Trophoblast cell (in vitro differentiated cells and primary cell): ENCODE results near the gene CRTC1.
"Not testable (repeated sequence)": the region's sequence is repeated elsewhere in the genome, so short reads cannot be mapped to it uniquely, and the experiment has no call there.

ENCODE experiments used
- DNase-seq, 2 donors: peaks; one replicate each; pipeline ENCODE4 v3.0.0-alpha.2; 2016
- H2AFZ ChIP-seq: 2 replicates; pipeline ENCODE4 v1.6.1; 2013; ENCODE audit warnings: low read length, moderate library complexity, mild to moderate bottlenecking; ENCODE audit not compliant: insufficient read depth, poor library complexity
- H2AK5ac ChIP-seq: 2 replicates; pipeline ENCODE4 v1.6.1; 2013; ENCODE audit warnings: mild to moderate bottlenecking, low read length
- H2BK120ac ChIP-seq: 2 replicates; pipeline ENCODE4 v1.6.1; 2013; ENCODE audit warnings: low read length, mild to moderate bottlenecking, moderate library complexity; ENCODE audit not compliant: insufficient read depth, poor library complexity
- H2BK12ac ChIP-seq: 2 replicates; pipeline ENCODE4 v1.6.1; 2013; ENCODE audit warnings: mild to moderate bottlenecking, low read length, moderate library complexity
- H2BK5ac ChIP-seq: 2 replicates; pipeline ENCODE4 v1.6.1; 2013; ENCODE audit warnings: low read length, low read depth, moderate library complexity, mild to moderate bottlenecking; ENCODE audit not compliant: poor library complexity
- H3K14ac ChIP-seq: 2 replicates; pipeline ENCODE4 v1.6.1; 2013; ENCODE audit warnings: mild to moderate bottlenecking, low read length
- H3K18ac ChIP-seq: 2 replicates; pipeline ENCODE4 v1.6.1; 2013; ENCODE audit warnings: mild to moderate bottlenecking, low read length
- H3K23ac ChIP-seq: 2 replicates; pipeline ENCODE4 v1.6.1; 2013; ENCODE audit warnings: low read length
- H3K27ac ChIP-seq: 2 replicates; pipeline ENCODE4 v1.5.1; 2013; ENCODE audit warnings: low read depth, mild to moderate bottlenecking, inconsistent platforms, low read length, moderate library complexity
- H3K27me3 ChIP-seq: 2 replicates; pipeline ENCODE4 v1.6.1; 2013; ENCODE audit warnings: inconsistent platforms, mild to moderate bottlenecking, low read length, moderate library complexity; ENCODE audit not compliant: insufficient read depth
- H3K36me3 ChIP-seq, 2 experiments: 1 replicate in 1 of 2; 2 replicates in 1 of 2; pipeline ENCODE4 v1.6.1; 2013; ENCODE audit warnings: low read length in 2 of 2, mild to moderate bottlenecking in 2 of 2, moderate library complexity in 1 of 2; ENCODE audit not compliant: insufficient read depth in 2 of 2, control insufficient read depth in 1 of 2
- H3K4ac ChIP-seq: 2 replicates; pipeline ENCODE4 v1.6.1; 2013; ENCODE audit warnings: low read depth, mild to moderate bottlenecking, low read length, moderate library complexity
- H3K4me1 ChIP-seq, 2 experiments: 1 replicate in 1 of 2; 2 replicates in 1 of 2; pipeline ENCODE4 v1.6.1; 2013; ENCODE audit warnings: low read length in 2 of 2, mild to moderate bottlenecking in 2 of 2, moderate library complexity in 1 of 2; ENCODE audit not compliant: insufficient read depth in 2 of 2, control insufficient read depth in 1 of 2
- H3K4me2 ChIP-seq: 2 replicates; pipeline ENCODE4 v1.6.1; 2013; ENCODE audit warnings: inconsistent platforms, mild to moderate bottlenecking, low read length, moderate library complexity
- H3K4me3 ChIP-seq: 2 replicates; pipeline ENCODE4 v1.5.1; 2013; ENCODE audit warnings: mild to moderate bottlenecking, low read depth, low read length, inconsistent platforms
- H3K79me1 ChIP-seq: one replicate; pipeline ENCODE4 v1.6.1; 2013; ENCODE audit warnings: low read length
- H3K79me2 ChIP-seq: 2 replicates; pipeline ENCODE4 v1.6.1; 2013; ENCODE audit warnings: low read length, mild to moderate bottlenecking; ENCODE audit not compliant: control insufficient read depth, insufficient read depth, poor library complexity
- H3K9ac ChIP-seq: 2 replicates; pipeline ENCODE4 v1.6.1; 2013; ENCODE audit warnings: mild to moderate bottlenecking, low read length
- H3K9me3 ChIP-seq: 2 replicates; pipeline ENCODE4 v1.6.1; 2013; ENCODE audit warnings: low read depth, mild to moderate bottlenecking, control low read depth, inconsistent platforms, low read length; ENCODE audit not compliant: insufficient read depth
- H4K12ac ChIP-seq: 2 replicates; pipeline ENCODE4 v1.6.1; 2013; ENCODE audit warnings: low read depth, mild to moderate bottlenecking, low read length, moderate library complexity
- H4K8ac ChIP-seq: 2 replicates; pipeline ENCODE4 v1.6.1; 2013; ENCODE audit warnings: low read depth, mild to moderate bottlenecking, low read length, moderate library complexity
- H4K91ac ChIP-seq: one replicate; pipeline ENCODE4 v1.6.1; 2013; ENCODE audit warnings: low read depth, mild to moderate bottlenecking, low read length, moderate library complexity
- WGBS: extraction: QIAGEN DNeasy Blood & Tissue Kit; methylation state at CpG from one replicate; pipeline ENCODE4 v1.1.7; 2013; ENCODE audit warnings: missing lambda C conversion rate; ENCODE audit not compliant: insufficient read length, insufficient coverage; ENCODE audit errors: extremely low coverage; 5-methylcytosine and 5-hydroxymethylcytosine counted together

The CRTC1 gene

DNA sequence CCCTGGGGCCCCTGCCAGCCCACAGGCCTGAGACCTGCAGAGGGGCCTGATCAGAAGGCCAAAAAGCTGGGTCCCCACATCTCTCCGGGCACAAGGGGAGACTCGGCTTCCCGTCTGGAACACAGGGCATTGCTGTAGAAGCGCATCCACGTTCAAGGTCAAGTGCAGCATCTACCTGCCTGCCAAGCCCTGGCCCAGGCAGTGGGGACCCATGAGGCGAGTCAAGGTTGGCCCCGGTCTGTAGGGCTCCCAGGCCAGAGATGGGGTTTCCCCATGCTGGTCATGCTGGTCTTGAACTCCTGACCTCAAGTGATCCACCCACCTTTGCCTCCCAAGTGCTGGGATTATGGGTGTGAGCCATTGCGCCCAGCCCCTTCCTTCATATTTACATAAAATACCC lies 121.2 kb downstream of the CRTC1 start:
- DNase-seq, result no peak

DNA sequence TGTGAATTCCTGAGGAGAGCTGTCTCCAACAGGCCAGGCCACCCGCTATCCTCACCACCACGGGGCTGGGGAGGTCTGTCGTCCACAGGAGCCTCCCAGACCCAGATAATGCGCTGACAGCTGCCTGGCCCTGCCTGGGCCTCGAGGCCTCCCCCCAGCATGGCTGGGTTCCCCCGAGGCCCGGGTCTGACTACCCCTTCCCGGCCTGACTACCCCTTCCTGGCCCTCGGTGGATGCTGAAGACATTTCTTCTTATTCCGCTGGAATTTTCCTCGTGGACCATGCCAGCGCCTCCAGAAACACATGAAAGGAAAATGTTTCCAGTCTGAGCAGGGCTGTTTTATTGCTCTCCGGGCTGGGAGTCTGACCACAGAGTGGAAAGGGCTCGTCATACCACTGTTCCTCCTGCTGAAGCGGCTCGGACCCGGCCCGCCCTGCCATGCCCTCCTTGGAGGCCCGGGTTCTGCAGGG lies 124.4 kb downstream of the CRTC1 start:
- Histone ChIP-seq H3K79me2 (no peaks in the 10 kb centered on the region), H3K27me3 (no peaks in the 10 kb centered on the region), H2BK5ac (no peak overlapping the region), H3K36me3 (no peaks in the 10 kb centered on the region), H3K23ac (no peak overlapping the region), H2BK12ac (no peak overlapping the region), H4K12ac (no peak overlapping the region), H4K8ac (no peak overlapping the region), H3K9me3 (no peaks in the 10 kb centered on the region), H4K91ac (no peak overlapping the region), H3K4ac (no peak overlapping the region), H3K4me2 (no peak overlapping the region), H2AK5ac (no peak overlapping the region), H3K14ac (no peak overlapping the region), H3K9ac (no peak overlapping the region), H3K18ac (no peak overlapping the region), H3K4me1 (no peaks in the 10 kb centered on the region), H3K27ac (no peak overlapping the region), H3K4me3 (no peak overlapping the region), H3K79me1 (no peaks in the 10 kb centered on the region), H2AFZ (no peak overlapping the region), H2BK120ac (no peak overlapping the region)
- no CpG with 5 or more reads among the region's 19 CpGs for WGBS
- DNase-seq, result no peak

More for the DNA sequence above, 121.2 kb downstream of the CRTC1 start:
- no peak overlapping the region for H2BK120ac ChIP-seq
- H4K91ac ChIP-seq, result no peak overlapping the region
- H3K23ac ChIP-seq, result no peak overlapping the region
- no peaks in the 10 kb centered on the region for H3K79me2 ChIP-seq
- no peak overlapping the region for H2BK12ac ChIP-seq
- no CpG with 5 or more reads among the region's 8 CpGs for WGBS
- H3K36me3 ChIP-seq, result no peaks in the 10 kb centered on the region
- H3K27ac ChIP-seq, result no peak overlapping the region
- no peak overlapping the region for H4K12ac ChIP-seq
- no peak overlapping the region for H4K8ac ChIP-seq
- H3K14ac ChIP-seq, result no peak overlapping the region
- peaks cover 6% of the 10 kb centered on the region for H3K9me3 ChIP-seq
- no peak overlapping the region for H3K4me3 ChIP-seq
- no peaks in the 10 kb centered on the region for H3K27me3 ChIP-seq
- no peaks in the 10 kb centered on the region for H3K4me1 ChIP-seq
- no peak overlapping the region for H2BK5ac ChIP-seq
- no peak overlapping the region for H2AFZ ChIP-seq
- H3K4me2 ChIP-seq, result no peak overlapping the region
- no peak overlapping the region for H3K4ac ChIP-seq
- no peak overlapping the region for H2AK5ac ChIP-seq
- H3K18ac ChIP-seq, result no peak overlapping the region
- no peaks in the 10 kb centered on the region for H3K79me1 ChIP-seq
- H3K9ac ChIP-seq, result no peak overlapping the region

DNA sequence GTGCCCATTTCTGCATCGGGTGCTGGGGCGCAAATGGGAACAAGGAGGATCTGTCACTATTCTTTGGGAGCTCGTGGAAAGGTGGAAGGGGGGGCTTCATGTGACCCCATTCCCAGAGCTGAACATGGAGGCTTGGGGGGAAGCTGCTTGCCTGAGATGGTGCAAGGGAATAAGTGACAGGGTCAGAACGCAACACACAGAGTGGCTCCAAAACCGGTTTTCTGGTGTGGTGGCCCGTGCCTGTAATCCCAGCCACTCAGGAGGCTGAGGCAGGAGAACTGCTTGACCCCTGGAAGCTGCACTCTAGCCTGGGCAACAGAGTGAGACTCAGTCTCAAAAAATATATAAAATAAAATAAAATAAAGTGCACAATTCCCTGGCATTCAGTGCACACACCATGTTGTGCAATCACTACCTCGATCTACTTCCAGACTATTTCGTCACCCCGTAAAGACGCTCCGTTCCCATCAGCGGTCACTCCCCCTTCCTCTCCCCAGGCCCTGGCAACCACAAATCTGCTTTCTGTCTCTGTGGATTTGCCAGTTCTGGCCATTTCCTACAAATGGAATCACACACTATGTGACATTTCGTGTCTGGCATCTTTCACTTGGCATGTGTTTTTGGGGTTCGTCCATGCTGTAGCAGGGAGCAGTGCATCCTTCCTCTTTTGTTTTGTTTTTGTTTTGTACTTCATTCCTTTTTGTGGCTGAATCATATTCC lies 125.8 kb downstream of the CRTC1 start:
- no CpG with 5 or more reads among the region's 14 CpGs for WGBS
- H3K27me3 ChIP-seq, result no peaks in the 10 kb centered on the region

DNA sequence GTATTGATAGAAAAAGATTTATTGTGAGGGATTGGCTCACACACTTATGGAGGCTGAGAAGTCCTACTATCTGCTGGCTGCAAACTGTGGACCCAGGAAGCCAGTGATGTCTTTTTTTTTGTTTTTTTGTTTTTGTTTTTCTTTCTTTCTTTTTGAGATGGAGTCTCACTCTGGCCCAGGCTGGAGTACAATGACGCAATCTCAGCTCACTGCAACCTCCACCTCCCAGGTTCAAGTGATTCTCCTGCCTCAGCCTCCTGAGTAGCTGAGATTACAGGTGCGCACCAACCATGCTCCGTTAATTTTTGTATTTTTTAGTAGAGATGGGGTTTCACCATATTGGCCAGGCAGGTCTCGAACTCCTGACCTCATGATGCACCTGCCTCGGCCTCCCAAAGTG lies 128.2 kb downstream of the CRTC1 start:
- not testable (repeated sequence) for H2AFZ ChIP-seq, H2BK5ac ChIP-seq, H3K4ac ChIP-seq, H3K79me2 ChIP-seq, H2BK12ac ChIP-seq, H3K4me3 ChIP-seq, H3K18ac ChIP-seq, H4K8ac ChIP-seq, H3K36me3 ChIP-seq, H2BK120ac ChIP-seq, H2AK5ac ChIP-seq, H3K23ac ChIP-seq, H3K79me1 ChIP-seq, H3K9ac ChIP-seq, H4K91ac ChIP-seq, H3K9me3 ChIP-seq, H4K12ac ChIP-seq, DNase-seq, H3K27ac ChIP-seq, H3K4me2 ChIP-seq, H3K27me3 ChIP-seq, H3K4me1 ChIP-seq, H3K14ac ChIP-seq
- no CpG with 5 or more reads among the region's 5 CpGs for WGBS

More for the DNA sequence above, 125.8 kb downstream of the CRTC1 start:
- Histone ChIP-seq H4K8ac (no peak overlapping the region), H3K9ac (no peak overlapping the region), H2BK12ac (no peak overlapping the region), H4K91ac (no peak overlapping the region), H3K4me2 (no peak overlapping the region), H2AFZ (no peak overlapping the region), H3K4me1 (no peaks in the 10 kb centered on the region), H3K14ac (no peak overlapping the region), H3K4ac (no peak overlapping the region), H3K18ac (no peak overlapping the region), H2AK5ac (no peak overlapping the region), H2BK5ac (no peak overlapping the region), H3K9me3 (no peaks in the 10 kb centered on the region), H3K4me3 (no peak overlapping the region), H3K79me2 (no peaks in the 10 kb centered on the region), H3K79me1 (no peaks in the 10 kb centered on the region), H3K27ac (no peak overlapping the region), H3K36me3 (no peaks in the 10 kb centered on the region), H4K12ac (no peak overlapping the region), H2BK120ac (no peak overlapping the region), H3K23ac (no peak overlapping the region)
- DNase-seq, result peak in 1 of 2 donors; percentile 16
